Right ventricle myocardium inferior (tissue), 1 donor: ENCODE measurements around the gene BYSL. TPM values are rescaled to one million over a fixed set of nuclear protein-coding genes. Genes with fewer than 3 reads are reported as not detected.

Source experiments
- ATAC-seq: fragments of 200-7000 bp; cut with Tn5 transposase; one replicate; pipeline ENCODE4 v1.9.1; 2020; ENCODE audit warnings: mild to moderate bottlenecking, moderate library complexity
- DNase-seq: peaks from one replicate; pipeline ENCODE4 v3.0.0; 2021; ENCODE audit errors: missing footprints
- intact Hi-C: fragments of 100-400 bp; cut with DNase I; formaldehyde crosslinking; loops from one replicate; pipeline ENCODE4 v1.11.0; 2022
- total RNA-seq: library from RNA; stranded (reverse); fragmentation: NEBNext Ultra II Directional; extraction: Animal tissue kit (Norgen Biotek cat#: 25700); gene quantifications from one replicate; pipeline ENCODE4 v1.2.1, GENCODE V29; 2021
- donor health status: DM: no; HTN: yes; CAD: no; lungs with severe emphysema.

Gene BYSL
- total RNA-seq, 1 donor from 2014 or later = 9.6 TPM

- DNase-seq (no peak), ATAC-seq (no peak)
- intact Hi-C loops = no loop called here
These were observed 19.3 kb upstream of the BYSL start for GRCh38 chr6:41901882-41902519.

GRCh38 chr6:41909727-41910126 is 11.6 kb upstream of the BYSL start:
- intact Hi-C loops = no loop called here
- DNase-seq (no peak), ATAC-seq (no peak)

- intact Hi-C loops = no loop called here
- DNase-seq (no peak), ATAC-seq (no peak)
These were observed 7.0 kb upstream of the BYSL start for GRCh38 chr6:41914343-41914742.

GRCh38 chr6:41914869-41915530 is 6.3 kb upstream of the BYSL start:
- ATAC-seq = no peak
- intact Hi-C loops = no loop called here

GRCh38 chr6:41917528-41917927 is 3.8 kb upstream of the BYSL start:
- DNase-seq = no peak
- no peak for ATAC-seq
- intact Hi-C loops = no loop called here

More at GRCh38 chr6:41914869-41915530, 6.3 kb upstream of the BYSL start:
- DNase-seq = no peak

GRCh38 chr6:41921712-41921998 is 356 bp downstream of the BYSL start:
- no peak for DNase-seq
- intact Hi-C loops = loop anchor here (1.0 to 2.0 kb wide), 4 partner anchors 19 to 134 kb away; partner anchors contain the start of genes CCND3 and TOMM6
- no peak for ATAC-seq

GRCh38 chr6:41922154-41922553 is 855 bp downstream of the BYSL start:
- ATAC-seq (no peak), DNase-seq (no peak)
- intact Hi-C loops = no loop called here

GRCh38 chr6:41927253-41927652 is 6.0 kb downstream of the BYSL start:
- ATAC-seq (no peak), DNase-seq (no peak)
- intact Hi-C loops = no loop called here

GRCh38 chr6:41929924-41930323 is 8.6 kb downstream of the BYSL start:
- intact Hi-C loops = no loop called here
- DNase-seq = no peak
- no peak for ATAC-seq

- intact Hi-C loops = no loop called here
- ATAC-seq (no peak), DNase-seq (no peak)
These were observed 10.5 kb downstream of the BYSL start for GRCh38 chr6:41931792-41932191.

- DNase-seq (no peak), ATAC-seq (no peak)
- intact Hi-C loops = no loop called here
These were observed 11.1 kb downstream of the BYSL start for GRCh38 chr6:41932378-41932777.

- DNase-seq = no peak
- intact Hi-C loops = loop anchor here (5.0 kb wide), 1 partner anchor 87 kb away; no protein-coding TSS in a partner anchor
- no peak for ATAC-seq
These were observed 13.2 kb downstream of the BYSL start for GRCh38 chr6:41934278-41935192.

GRCh38 chr6:41935193-41935574 is 13.9 kb downstream of the BYSL start:
- intact Hi-C loops = loop anchor here (5.0 kb wide), 1 partner anchor 88 kb away; no protein-coding TSS in a partner anchor
- ATAC-seq (no peak), DNase-seq (no peak)

GRCh38 chr6:41935685-41936072 is 14.4 kb downstream of the BYSL start:
- intact Hi-C loops = loop anchor here (5.0 kb wide), 1 partner anchor 88 kb away; no protein-coding TSS in a partner anchor
- DNase-seq = no peak
- no peak for ATAC-seq

- DNase-seq (peak; percentile 85), ATAC-seq (peak; percentile 74)
- intact Hi-C loops = loop anchor here (5.0 kb wide), 1 partner anchor 89 kb away; no protein-coding TSS in a partner anchor
These were observed 15.0 kb downstream of the BYSL start for GRCh38 chr6:41936073-41936837.

- intact Hi-C loops = loop anchor here (1.0 to 5.0 kb wide), 2 partner anchors 90 to 157 kb away; partner anchors contain the start of gene PRICKLE4
- no peak for DNase-seq
These were observed 16.2 kb downstream of the BYSL start for GRCh38 chr6:41937472-41937860.

GRCh38 chr6:41937861-41938574 is 16.7 kb downstream of the BYSL start:
- intact Hi-C loops = loop anchor here (1.0 to 5.0 kb wide), 2 partner anchors 91 to 158 kb away; partner anchors contain the start of gene PRICKLE4
- DNase-seq (no peak), ATAC-seq (no peak)

More at GRCh38 chr6:41937472-41937860, 16.2 kb downstream of the BYSL start:
- ATAC-seq = no peak

GRCh38 chr6:41938590-41939175 is 17.4 kb downstream of the BYSL start:
- intact Hi-C loops = loop anchor here (5.0 kb wide), 1 partner anchor 91 kb away; no protein-coding TSS in a partner anchor
- ATAC-seq (no peak), DNase-seq (no peak)
